GM19035 (cell line): ENCODE results near the gene DCLK1.
"Not testable (repeated sequence)": the region's sequence is repeated elsewhere in the genome, so short reads cannot be mapped to it uniquely, and the experiment has no call there.

Experiments
- ATAC-seq: cut with Tn5 transposase; IDR thresholded peaks from one replicate; pipeline ENCODE4 v1.9.1; 2021; ENCODE audit not compliant: unreplicated experiment

Gene DCLK1

DNA sequence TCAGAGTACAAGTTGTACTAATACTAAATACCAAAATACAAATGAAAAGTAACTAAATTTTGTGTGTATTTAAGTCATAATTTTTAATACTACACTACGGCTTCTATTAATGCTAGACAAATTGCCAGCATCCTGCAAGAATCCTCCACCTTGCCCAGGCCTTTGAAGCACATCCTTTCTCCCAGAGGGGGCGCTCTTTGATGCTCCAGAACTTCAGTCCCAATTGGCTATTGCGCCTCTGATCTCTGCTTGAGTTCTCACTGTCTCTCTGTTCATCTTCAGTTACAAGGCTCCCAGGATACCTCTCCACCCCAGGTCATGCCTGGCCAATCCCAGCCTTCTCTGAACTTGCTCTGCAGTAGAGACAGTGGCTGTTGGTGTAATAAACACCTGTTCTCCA is 141.0 kb downstream of the DCLK1 start:
- no peak for ATAC-seq

GRCh38 chr13:35988648-35989081 is 142.5 kb downstream of the DCLK1 start:
- ATAC-seq: no peak

DNA sequence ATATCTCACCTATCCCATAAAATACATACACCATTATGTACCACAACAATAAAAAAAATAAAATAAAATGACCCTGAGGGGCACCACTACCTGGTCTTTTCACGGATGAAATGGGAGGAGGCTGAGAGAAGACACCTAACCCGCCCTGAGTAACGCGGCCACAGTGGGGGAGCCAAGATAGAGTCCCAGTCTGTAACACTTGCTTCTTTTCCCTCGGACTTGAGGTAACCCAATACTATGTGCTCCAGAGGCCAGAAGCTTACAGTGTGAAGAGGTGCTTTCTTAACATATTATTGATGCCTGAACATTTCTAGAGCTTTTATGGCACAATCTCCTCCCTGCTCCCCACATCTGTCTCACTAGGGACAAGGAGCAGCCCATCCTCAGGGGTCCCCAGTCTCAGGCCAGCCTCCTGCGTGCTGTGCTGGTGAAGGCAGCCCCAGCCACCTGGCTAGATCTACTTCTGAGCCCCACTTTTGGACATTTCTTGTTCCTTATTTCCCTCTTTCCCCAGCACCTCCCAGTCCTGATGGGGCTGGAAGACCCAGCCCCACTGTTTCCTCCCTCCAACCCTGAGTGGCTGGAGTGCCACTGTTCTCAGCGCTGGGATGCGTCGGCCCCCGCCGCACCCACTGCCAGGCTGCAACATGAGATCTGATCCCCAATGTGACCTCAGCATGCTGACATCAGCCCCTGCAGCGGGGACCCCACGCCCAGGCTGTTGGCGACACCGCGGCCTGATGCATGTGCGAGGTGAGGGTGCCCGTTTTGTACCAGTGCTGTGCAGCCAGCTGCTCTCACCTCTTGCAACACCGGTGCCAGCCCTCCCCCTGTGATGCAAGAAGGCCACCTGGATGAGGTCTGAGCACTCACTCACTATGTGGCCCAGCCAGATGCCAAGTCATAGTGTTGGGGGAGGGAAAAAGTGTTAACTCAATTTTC is 143.3 kb downstream of the DCLK1 start:
- ATAC-seq: no peak

GRCh38 chr13:35984776-35985453 is 146.3 kb downstream of the DCLK1 start:
- no peak for ATAC-seq

DNA sequence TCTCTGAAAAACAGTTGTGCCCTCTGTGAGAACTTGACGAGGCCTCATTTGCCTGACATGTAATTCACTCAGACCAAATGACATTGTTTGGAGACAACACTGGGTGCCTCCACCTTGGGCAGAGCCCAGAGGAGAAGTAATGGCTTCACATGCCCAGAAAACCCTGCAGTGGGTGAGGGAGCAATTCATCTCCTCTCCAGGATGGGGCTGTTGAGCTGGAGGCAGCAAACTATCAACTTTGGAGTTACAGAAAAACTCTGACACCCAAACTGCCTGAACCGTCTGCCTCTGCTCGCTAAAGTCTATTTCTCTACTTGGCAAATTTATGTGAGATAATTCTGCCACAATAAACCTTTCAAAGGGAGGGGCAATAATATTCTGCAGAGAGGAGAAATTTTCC is 146.9 kb downstream of the DCLK1 start:
- no peak for ATAC-seq

DNA sequence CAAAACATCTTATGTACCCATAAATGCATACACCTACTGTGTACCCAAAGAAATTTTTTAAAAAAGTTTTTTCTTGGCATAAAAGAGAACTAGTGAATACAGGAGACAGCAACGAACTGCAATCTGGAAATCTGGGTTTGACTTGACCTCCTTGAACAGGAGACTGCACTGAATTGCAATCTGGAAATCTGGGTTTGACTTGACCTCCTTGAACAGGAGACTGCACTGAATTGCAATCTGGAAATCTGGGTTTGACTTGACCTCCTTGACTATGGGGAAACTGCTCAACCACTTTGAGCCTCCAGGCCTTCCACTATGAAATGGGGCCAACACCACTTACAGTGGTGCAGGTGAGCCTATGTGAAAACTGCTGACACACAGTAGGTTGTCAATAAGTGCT is 147.5 kb downstream of the DCLK1 start:
- not testable (repeated sequence) for ATAC-seq

DNA sequence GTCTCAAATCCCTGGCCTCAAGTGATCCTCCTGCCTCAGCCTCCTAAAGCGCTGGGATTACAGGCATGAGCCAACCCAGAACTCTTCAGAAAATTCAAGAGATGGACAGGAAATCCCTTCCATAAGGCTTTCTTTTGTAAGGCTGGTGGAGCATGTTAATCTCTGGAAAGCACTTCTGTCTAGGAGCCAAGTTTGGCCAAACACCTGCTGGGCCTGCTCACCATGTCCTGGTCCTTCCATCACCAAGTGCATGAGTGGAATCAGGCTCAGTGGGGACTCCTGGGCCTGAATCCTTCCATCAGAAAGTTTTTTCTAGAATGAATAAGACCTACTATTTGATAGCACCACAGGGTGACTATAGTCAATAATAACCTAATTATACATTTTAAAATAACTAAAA is 148.0 kb downstream of the DCLK1 start:
- no peak for ATAC-seq

DNA sequence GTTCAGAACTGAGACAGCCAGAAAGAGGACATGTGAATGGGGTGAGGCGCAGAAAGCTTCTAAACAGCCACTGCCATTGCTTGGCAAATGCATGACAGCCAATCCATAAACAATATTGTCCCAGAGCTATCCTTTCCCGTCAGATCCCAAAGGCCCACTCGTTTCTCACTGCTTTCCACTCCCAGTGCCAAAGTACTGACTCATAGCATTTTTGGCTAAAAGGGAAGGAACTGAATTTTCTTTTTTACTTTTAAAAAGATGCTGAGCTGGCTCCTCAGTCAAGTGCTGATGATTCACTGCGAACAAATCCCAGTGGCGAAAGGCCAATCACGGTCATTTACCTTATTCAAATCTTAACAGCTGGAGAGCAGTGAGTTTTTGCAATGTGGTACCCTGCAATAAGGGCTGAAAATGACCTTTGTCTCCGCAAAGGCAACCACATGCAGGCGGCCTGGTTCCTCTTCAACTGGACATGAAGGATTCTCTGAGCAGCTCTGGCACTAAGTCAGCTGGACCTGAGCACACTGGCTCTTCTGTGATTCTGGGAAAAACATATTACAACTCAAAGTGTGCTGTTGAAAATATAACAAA is 151.7 kb downstream of the DCLK1 start:
- no peak for ATAC-seq

DNA sequence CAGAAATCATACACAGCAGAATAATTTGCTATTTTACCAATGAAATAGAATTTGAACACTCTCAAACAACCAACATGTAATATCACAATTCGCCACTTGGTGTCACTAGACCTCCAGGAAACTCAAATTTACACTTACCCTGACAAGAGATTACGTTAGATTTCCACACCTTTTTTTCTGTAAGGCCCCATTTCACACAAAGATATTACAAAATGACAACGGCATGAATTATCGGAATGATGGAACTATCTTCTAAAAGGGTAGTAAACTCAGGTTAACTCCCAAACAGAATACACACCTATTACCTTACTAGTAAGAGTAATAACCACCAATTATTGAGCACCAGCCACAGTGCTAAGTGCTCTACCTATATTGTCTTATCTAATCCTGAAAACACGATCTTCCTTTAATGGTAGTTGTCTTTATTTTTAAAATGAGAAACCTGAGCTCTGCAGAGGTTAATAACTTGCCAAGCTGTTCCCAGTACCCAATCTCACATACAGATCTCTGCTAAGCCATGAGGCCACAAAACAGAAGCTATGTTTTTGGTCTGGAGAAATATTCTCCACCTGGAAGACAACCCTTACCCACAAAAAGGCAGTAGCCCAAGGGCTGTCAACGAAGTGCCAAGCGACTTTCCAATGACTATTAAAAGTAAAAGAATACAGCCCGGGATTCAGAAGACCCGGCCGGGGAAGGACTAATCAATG is 152.4 kb downstream of the DCLK1 start:
- ATAC-seq: peak; percentile 59

GRCh38 chr13:35977060-35977459 is 154.1 kb downstream of the DCLK1 start:
- no peak for ATAC-seq

DNA sequence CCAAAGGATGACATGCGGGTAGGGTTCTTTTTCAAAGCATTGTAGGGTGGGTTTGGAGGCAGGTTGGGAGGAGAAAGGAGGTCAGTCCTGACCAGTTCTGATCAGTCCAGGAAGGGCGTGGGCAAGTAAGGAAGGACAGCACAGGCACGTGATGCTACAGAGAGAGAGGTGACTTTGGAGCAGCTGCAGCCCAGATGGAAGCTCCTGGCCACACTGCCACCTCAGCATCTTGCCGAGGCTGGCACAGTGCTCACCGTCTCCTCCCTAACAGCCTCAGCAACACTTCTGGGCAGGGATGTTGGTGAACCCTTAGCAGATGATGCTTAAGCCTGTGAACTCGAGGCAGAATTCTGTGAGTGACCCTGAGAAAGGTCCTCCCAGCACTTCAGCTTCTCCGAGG is 155.1 kb downstream of the DCLK1 start:
- ATAC-seq: no peak

DNA sequence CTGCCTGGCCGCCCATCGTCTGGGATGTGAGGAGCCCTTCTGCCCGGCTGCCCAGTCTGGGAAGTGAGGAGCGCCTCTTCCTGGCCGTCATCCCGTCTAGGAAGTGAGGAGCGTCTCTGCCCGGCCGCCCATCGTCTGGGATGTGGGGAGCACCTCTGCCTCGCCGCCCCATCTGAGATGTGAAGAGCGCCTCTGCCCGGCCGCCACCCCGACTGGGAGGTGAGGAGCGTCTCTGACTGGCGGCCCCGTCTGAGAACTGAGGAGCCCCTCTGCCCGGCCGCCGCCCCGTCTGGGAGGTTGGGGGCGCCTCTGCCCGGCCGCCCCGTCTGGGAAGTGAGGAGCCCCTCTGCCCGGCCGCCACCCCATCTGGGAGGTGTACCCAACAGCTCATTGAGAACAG is 164.2 kb downstream of the DCLK1 start:
- not testable (repeated sequence) for ATAC-seq

- no peak for ATAC-seq
These were observed 165.2 kb downstream of the DCLK1 start for GRCh38 chr13:35966024-35966423.

- ATAC-seq: no peak
These were observed 165.8 kb downstream of the DCLK1 start for GRCh38 chr13:35965226-35965927.

- ATAC-seq: no peak
These were observed 166.4 kb downstream of the DCLK1 start for GRCh38 chr13:35964863-35965180.

GRCh38 chr13:35964011-35964862 is 166.9 kb downstream of the DCLK1 start:
- ATAC-seq: no peak

- ATAC-seq: no peak
These were observed 169.5 kb downstream of the DCLK1 start for GRCh38 chr13:35961461-35962220.

DNA sequence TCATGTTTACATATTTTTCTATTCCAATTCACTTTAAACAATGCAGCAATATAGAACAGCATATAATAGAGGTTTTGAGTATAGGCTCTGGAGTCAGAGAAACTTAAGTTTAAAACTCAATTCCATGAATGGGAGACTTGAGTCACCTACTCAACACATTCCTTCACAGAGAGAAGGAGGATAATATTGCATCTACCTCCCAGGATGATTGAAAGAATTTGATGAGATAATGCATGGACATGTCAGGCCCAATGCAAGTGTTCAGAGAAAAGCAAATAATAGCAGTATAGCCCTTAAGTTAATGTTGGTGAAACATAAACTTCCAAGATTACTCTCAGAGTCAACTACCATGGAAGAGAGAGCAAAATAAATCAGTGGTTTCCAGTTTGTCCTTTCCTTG is 170.2 kb downstream of the DCLK1 start:
- ATAC-seq: no peak

- no peak for ATAC-seq
These were observed 173.2 kb downstream of the DCLK1 start for GRCh38 chr13:35957996-35958395.
